SH-SY5Y (cell line): ENCODE results near the gene CERS3.

Experiments used
- GATA2 ChIP-seq: IDR thresholded peaks from 2 replicates; pipeline ENCODE4 v1.6.1; 2011; ENCODE audit warnings: mild to moderate bottlenecking, low read depth, low read length
- GATA3 ChIP-seq: IDR thresholded peaks from 2 replicates; pipeline ENCODE4 v1.6.1; 2011; ENCODE audit warnings: low read depth, mild to moderate bottlenecking, low read length, moderate library complexity

GRCh38 chr15:100457201-100457600 lies 71.5 kb downstream of the CERS3 start:
- TF ChIP-seq GATA2 (no peak), GATA3 (no peak)
